ENCODE data around the gene GZF1.

GRCh38 chr20:23341073-23341472 is 20.9 kb upstream of the GZF1 start:
- TF ChIP-seq POLR2AphosphoS5 (IDR thresholded peaks at IDR 0.05) (no peak), POLR2A (IDR thresholded peaks at IDR 0.05) (no peak)

Data from transverse colon (tissue), 3 donors.